HEK293 (cell line): ENCODE measurements around the gene TMEM92.

Experiments
- CTCF ChIA-PET: fragments of 350-600 bp; formaldehyde crosslinking; extraction: SDS; loops from one replicate; lab custom pipeline; 2021; ENCODE audit warnings: antibody characterized with exemption; lab: Yijun Ruan, JAX
- POLR2A ChIA-PET: fragments of 300-600 bp; formaldehyde crosslinking; extraction: SDS; loops from one replicate; lab custom pipeline; 2020; ENCODE audit warnings: antibody characterized with exemption, inconsistent platforms; lab: Yijun Ruan, JAX
- H3K27ac ChIP-seq: fragments of 200-500 bp; sonication (Bioruptor generic); 2 replicates; pipeline ENCODE4 v1.5.1; 2014; ENCODE audit warnings: low read depth, low read length, control low read depth, inconsistent platforms; ENCODE audit errors: extremely low read depth
- H3K36me3 ChIP-seq, 2 experiments: fragments of 200-500 bp in 1 of 2; sonication (Bioruptor generic) in 1 of 2; 1 replicate in 1 of 2; 2 replicates in 1 of 2; pipeline ENCODE4 v1.5.1; 2014 to 2017; ENCODE audit warnings: inconsistent platforms in 2 of 2, low read length in 2 of 2; ENCODE audit not compliant: control insufficient read depth in 2 of 2, insufficient read depth in 1 of 2
- H3K4me1 ChIP-seq: fragments of 200-500 bp; sonication (Bioruptor generic); 2 replicates; pipeline ENCODE4 v1.5.1; 2014; ENCODE audit warnings: mild to moderate bottlenecking, low read length, inconsistent platforms; ENCODE audit not compliant: control insufficient read depth, insufficient read depth
- H3K4me3 ChIP-seq: 2 replicates; pipeline ENCODE4 v1.5.1; 2011; ENCODE audit warnings: low read depth, mild to moderate bottlenecking, control low read depth, low read length, moderate library complexity
- H3K9me3 ChIP-seq: fragments of 200-500 bp; sonication (Bioruptor generic); 2 replicates; pipeline ENCODE4 v1.5.1; 2014; ENCODE audit warnings: low read depth, low read length, inconsistent platforms; ENCODE audit not compliant: control insufficient read depth, insufficient read depth
- BCL11A ChIP-seq: fragments of 450-650 bp; formaldehyde crosslinking; IDR thresholded peaks from 2 replicates; pipeline ENCODE4 v1.5.1; 2016; ENCODE audit warnings: low read depth, missing biosample characterization, missing genetic modification characterization
- EGR2 ChIP-seq: fragments of 450-650 bp; formaldehyde crosslinking; IDR thresholded peaks from 2 replicates; pipeline ENCODE4 v1.5.1; 2016; ENCODE audit warnings: low read depth, missing biosample characterization, missing genetic modification characterization
- SP3 ChIP-seq: fragments of 450-650 bp; formaldehyde crosslinking; IDR thresholded peaks from 2 replicates; pipeline ENCODE4 v1.5.1; 2016; ENCODE audit warnings: missing biosample characterization, missing genetic modification characterization
- ZFHX2 ChIP-seq: fragments of 450-650 bp; formaldehyde crosslinking; conservative IDR thresholded peaks from 2 replicates; pipeline ENCODE4 v1.5.1; 2016; ENCODE audit warnings: missing biosample characterization, missing genetic modification characterization
- ZFP69B ChIP-seq: fragments of 450-650 bp; formaldehyde crosslinking; IDR thresholded peaks from 2 replicates; pipeline ENCODE4 v1.5.1; 2016; ENCODE audit warnings: missing biosample characterization, missing genetic modification characterization
- ZIC2 ChIP-seq: fragments of 450-650 bp; formaldehyde crosslinking; IDR thresholded peaks from 2 replicates; pipeline ENCODE4 v1.5.1; 2016; ENCODE audit warnings: missing biosample characterization, missing genetic modification characterization
- ZNF132 ChIP-seq: fragments of 450-650 bp; formaldehyde crosslinking; IDR thresholded peaks from 2 replicates; pipeline ENCODE4 v1.5.1; 2017; ENCODE audit warnings: missing biosample characterization, missing genetic modification characterization, borderline replicate concordance
- ZNF2 ChIP-seq: fragments of 450-650 bp; formaldehyde crosslinking; IDR thresholded peaks from 2 replicates; pipeline ENCODE4 v1.5.1; 2016; ENCODE audit warnings: missing biosample characterization, missing genetic modification characterization
- ZNF274 ChIP-seq, 2 experiments: fragments of 200-500 bp in 1 of 2; fragments of 450-650 bp in 1 of 2; sonication (Bioruptor generic) in 1 of 2; formaldehyde crosslinking in 1 of 2; IDR thresholded peaks; 2 replicates each; pipeline versions ENCODE4 v1.5.1 to v1.6.1; 2014 to 2016; ENCODE audit warnings: borderline replicate concordance in 1 of 2, inconsistent platforms in 1 of 2, low read length in 1 of 2, missing biosample characterization in 1 of 2, missing genetic modification characterization in 1 of 2
- ZNF544 ChIP-seq: fragments of 450-650 bp; formaldehyde crosslinking; IDR thresholded peaks from 2 replicates; pipeline ENCODE4 v1.5.0; 2017; ENCODE audit warnings: missing biosample characterization, missing genetic modification characterization
- ZNF571 ChIP-seq: fragments of 450-650 bp; formaldehyde crosslinking; IDR thresholded peaks from 2 replicates; pipeline ENCODE4 v1.5.0; 2017; ENCODE audit warnings: missing biosample characterization, missing genetic modification characterization
- ZNF658 ChIP-seq: fragments of 450-650 bp; formaldehyde crosslinking; IDR thresholded peaks from 2 replicates; pipeline ENCODE4; 2016; ENCODE audit warnings: missing biosample characterization, missing genetic modification characterization
- ZNF664 ChIP-seq: fragments of 450-650 bp; formaldehyde crosslinking; IDR thresholded peaks from 2 replicates; pipeline ENCODE4 v1.5.1; 2016; ENCODE audit warnings: missing biosample characterization, missing genetic modification characterization
- ZNF707 ChIP-seq: fragments of 450-650 bp; formaldehyde crosslinking; IDR thresholded peaks from 2 replicates; pipeline ENCODE4 v1.5.1; 2016; ENCODE audit warnings: missing biosample characterization, missing genetic modification characterization
- TF ChIP-seq, protein P1 (sequence below): fragments of 450-650 bp; formaldehyde crosslinking; IDR thresholded peaks from 2 replicates; pipeline ENCODE4 v1.5.1; 2016; ENCODE audit warnings: missing biosample characterization, missing genetic modification characterization
- TF ChIP-seq, protein P2 (sequence below): fragments of 450-650 bp; formaldehyde crosslinking; IDR thresholded peaks from 2 replicates; pipeline ENCODE4 v1.5.1; 2016; ENCODE audit warnings: missing biosample characterization, missing genetic modification characterization, borderline replicate concordance
- TF ChIP-seq, protein P3 (sequence below): fragments of 450-650 bp; formaldehyde crosslinking; IDR thresholded peaks from 2 replicates; pipeline ENCODE4 v1.5.1; 2017; ENCODE audit warnings: missing biosample characterization, missing genetic modification characterization
- TF ChIP-seq, protein P4 (sequence below): fragments of 450-650 bp; formaldehyde crosslinking; IDR thresholded peaks from 2 replicates; pipeline ENCODE4 v1.5.1; 2016; ENCODE audit warnings: missing biosample characterization, missing genetic modification characterization
- TF ChIP-seq, protein P5 (sequence below): fragments of 450-650 bp; formaldehyde crosslinking; IDR thresholded peaks from 2 replicates; pipeline ENCODE4 v1.5.1; 2016; ENCODE audit warnings: missing biosample characterization, missing genetic modification characterization

Gene TMEM92

DNA sequence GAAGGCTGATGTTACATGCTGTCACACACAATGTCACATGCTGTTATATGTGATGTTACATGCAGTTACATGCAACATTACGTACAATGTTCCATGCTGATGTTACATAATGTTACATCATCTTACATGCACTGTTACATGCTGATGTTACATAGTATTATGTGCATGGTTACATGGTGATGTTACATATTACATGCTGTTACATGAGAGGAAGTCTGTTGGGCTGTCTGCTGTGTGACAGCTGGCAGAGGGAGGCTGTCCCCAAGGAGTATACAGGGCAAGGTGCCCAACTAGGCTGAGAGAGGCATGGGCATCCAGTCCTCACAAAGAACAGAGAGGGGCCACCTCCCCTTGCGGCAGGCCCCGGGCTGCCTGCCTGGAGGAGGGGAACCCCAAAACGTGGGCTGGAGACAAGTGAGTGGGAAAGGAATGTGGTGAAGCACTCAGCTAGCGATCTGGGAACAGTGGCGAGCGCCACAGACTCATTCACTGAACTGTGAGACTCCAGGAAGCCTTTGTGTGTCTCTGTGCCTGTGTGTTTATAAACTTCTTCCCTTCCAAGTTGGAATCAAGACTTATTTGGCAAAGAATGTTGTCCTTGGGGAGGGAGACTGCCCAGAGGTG, 30.6 kb downstream of the TMEM92 start:
- H3K27ac ChIP-seq = no peak overlapping the region

DNA sequence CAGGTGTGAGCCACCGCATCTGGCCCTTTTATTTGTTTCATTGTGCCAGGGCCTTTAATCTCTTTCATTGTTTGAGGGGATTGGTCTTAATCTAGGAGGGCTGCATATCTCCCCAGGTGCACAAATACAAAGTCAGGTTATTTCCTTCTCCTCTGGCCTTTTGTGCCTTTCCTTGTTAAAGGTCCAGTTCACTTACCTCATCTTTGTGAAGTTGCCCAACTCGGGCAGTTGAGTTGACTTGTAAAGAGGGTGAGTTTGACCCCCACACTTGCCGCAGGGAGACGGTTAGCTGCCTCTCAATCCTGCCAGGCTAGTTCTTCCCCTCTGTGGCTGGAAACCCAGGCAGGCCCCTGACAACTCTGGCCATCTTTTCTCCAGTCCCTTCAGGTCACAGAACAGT, 33.4 kb downstream of the TMEM92 start:
- Histone ChIP-seq H3K27ac (no peak overlapping the region), H3K36me3 (no peaks in the 10 kb centered on the region), H3K4me1 (no peaks in the 10 kb centered on the region)
- CTCF ChIA-PET = interaction anchor here (1.0 to 2.6 kb wide), 4 partner anchors 10 to 193 kb away, joined by 3 to 21 read pairs (median 6); no protein-coding TSS in a partner anchor
- no peak for TF ChIP-seq ZNF707
- TF ChIP-seq, protein P1, sequence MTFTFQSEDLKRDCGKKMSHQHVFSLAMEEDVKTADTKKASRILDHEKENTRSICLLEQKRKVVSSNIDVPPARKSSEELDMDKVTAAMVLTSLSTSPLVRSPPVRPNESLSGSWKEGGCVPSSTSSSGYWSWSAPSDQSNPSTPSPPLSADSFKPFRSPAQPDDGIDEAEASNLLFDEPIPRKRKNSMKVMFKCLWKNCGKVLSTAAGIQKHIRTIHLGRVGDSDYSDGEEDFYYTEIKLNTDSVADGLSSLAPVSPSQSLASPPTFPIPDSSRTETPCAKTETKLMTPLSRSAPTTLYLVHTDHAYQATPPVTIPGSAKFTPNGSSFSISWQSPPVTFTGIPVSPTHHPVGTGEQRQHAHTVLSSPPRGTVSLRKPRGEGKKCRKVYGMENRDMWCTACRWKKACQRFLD = no peak
- TF ChIP-seq, protein P2, sequence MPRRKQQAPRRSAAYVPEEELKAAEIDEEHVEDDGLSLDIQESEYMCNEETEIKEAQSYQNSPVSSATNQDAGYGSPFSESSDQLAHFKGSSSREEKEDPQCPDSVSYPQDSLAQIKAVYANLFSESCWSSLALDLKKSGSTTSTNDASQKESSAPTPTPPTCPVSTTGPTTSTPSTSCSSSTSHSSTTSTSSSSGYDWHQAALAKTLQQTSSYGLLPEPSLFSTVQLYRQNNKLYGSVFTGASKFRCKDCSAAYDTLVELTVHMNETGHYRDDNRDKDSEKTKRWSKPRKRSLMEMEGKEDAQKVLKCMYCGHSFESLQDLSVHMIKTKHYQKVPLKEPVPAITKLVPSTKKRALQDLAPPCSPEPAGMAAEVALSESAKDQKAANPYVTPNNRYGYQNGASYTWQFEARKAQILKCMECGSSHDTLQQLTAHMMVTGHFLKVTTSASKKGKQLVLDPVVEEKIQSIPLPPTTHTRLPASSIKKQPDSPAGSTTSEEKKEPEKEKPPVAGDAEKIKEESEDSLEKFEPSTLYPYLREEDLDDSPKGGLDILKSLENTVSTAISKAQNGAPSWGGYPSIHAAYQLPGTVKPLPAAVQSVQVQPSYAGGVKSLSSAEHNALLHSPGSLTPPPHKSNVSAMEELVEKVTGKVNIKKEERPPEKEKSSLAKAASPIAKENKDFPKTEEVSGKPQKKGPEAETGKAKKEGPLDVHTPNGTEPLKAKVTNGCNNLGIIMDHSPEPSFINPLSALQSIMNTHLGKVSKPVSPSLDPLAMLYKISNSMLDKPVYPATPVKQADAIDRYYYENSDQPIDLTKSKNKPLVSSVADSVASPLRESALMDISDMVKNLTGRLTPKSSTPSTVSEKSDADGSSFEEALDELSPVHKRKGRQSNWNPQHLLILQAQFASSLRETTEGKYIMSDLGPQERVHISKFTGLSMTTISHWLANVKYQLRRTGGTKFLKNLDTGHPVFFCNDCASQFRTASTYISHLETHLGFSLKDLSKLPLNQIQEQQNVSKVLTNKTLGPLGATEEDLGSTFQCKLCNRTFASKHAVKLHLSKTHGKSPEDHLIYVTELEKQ (tag by site-specific recombination) = no peak
- TF ChIP-seq SP3 = no peak
- TF ChIP-seq, all 188 proteins: peak for 0
- Histone ChIP-seq H3K4me3 (no peak overlapping the region), H3K9me3 (no peaks in the 10 kb centered on the region)
- POLR2A ChIA-PET = no interaction called here

More for the DNA sequence above, 30.6 kb downstream of the TMEM92 start:
- no peak overlapping the region for H3K4me3 ChIP-seq
- H3K36me3 ChIP-seq = no peaks in the 10 kb centered on the region
- H3K4me1 ChIP-seq = no peaks in the 10 kb centered on the region
- no peaks in the 10 kb centered on the region for H3K9me3 ChIP-seq
- POLR2A ChIA-PET = no interaction called here
- TF ChIP-seq ZIC2 = peak; percentile 37; the same call in 1 of the 2 replicates
- peak; percentile 40; the same call in 1 of the 2 replicates for TF ChIP-seq EGR2 (tag by site-specific recombination)
- peak; percentile 79 for TF ChIP-seq ZFHX2 (tag by site-specific recombination)
- no peak for TF ChIP-seq ZNF2 (tag by site-specific recombination)
- no peak for TF ChIP-seq ZNF658 (tag by site-specific recombination)
- no peak for TF ChIP-seq ZNF571
- TF ChIP-seq, all 188 proteins: peak for 3
- CTCF ChIA-PET = interaction anchor here (0.9 to 2.6 kb wide), 3 partner anchors 8 to 143 kb away, joined by 3 to 21 read pairs (median 6); no protein-coding TSS in a partner anchor

DNA sequence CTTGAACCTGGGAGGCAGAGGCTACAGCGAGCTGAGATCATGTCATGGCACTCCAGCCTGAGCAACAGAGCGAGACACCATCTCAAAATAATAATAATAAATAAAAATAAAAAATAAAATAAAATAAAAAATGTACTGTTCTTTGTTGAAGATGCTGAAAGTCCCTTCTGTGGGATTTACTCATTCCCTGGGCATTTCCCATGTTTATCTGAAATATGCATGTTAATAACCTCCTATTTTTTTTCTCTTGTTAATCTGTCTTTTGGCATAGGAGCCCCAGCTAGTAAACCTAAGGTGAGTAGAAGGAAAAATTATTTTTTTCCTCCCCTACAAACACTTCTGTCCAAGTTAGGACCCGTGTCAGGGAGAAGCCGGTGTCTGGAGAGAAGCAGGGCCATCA, 34.4 kb downstream of the TMEM92 start:
- H3K27ac ChIP-seq = no peak overlapping the region
- CTCF ChIA-PET = interaction anchor here (0.9 to 2.0 kb wide), 3 partner anchors 11 to 139 kb away, joined by 3 to 8 read pairs (median 4); no protein-coding TSS in a partner anchor
- no peaks in the 10 kb centered on the region for H3K9me3 ChIP-seq
- no peak overlapping the region for H3K4me3 ChIP-seq
- no peaks in the 10 kb centered on the region for H3K4me1 ChIP-seq
- H3K36me3 ChIP-seq = no peaks in the 10 kb centered on the region
- POLR2A ChIA-PET = interaction anchor here (1.0 kb wide), 1 partner anchor 38 kb away, joined by 5 read pairs; the partner anchor contains the start of gene XYLT2
- TF ChIP-seq ZNF664 (tag by site-specific recombination) (no peak), ZNF274 (IDR thresholded peaks at IDR 0.05; ENCODE audit: low read length) (no peak), ZNF274 (tag by site-specific recombination; IDR thresholded peaks at IDR 0.05; ENCODE audit: borderline replicate concordance) (no peak), ZNF544 (tag by site-specific recombination) (no peak), ZFP69B (no peak), ZNF132 (no peak), BCL11A (tag by site-specific recombination) (no peak)
- TF ChIP-seq, protein P3, sequence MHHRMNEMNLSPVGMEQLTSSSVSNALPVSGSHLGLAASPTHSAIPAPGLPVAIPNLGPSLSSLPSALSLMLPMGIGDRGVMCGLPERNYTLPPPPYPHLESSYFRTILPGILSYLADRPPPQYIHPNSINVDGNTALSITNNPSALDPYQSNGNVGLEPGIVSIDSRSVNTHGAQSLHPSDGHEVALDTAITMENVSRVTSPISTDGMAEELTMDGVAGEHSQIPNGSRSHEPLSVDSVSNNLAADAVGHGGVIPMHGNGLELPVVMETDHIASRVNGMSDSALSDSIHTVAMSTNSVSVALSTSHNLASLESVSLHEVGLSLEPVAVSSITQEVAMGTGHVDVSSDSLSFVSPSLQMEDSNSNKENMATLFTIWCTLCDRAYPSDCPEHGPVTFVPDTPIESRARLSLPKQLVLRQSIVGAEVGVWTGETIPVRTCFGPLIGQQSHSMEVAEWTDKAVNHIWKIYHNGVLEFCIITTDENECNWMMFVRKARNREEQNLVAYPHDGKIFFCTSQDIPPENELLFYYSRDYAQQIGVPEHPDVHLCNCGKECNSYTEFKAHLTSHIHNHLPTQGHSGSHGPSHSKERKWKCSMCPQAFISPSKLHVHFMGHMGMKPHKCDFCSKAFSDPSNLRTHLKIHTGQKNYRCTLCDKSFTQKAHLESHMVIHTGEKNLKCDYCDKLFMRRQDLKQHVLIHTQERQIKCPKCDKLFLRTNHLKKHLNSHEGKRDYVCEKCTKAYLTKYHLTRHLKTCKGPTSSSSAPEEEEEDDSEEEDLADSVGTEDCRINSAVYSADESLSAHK (tag by site-specific recombination) = no peak
- TF ChIP-seq, protein P4, sequence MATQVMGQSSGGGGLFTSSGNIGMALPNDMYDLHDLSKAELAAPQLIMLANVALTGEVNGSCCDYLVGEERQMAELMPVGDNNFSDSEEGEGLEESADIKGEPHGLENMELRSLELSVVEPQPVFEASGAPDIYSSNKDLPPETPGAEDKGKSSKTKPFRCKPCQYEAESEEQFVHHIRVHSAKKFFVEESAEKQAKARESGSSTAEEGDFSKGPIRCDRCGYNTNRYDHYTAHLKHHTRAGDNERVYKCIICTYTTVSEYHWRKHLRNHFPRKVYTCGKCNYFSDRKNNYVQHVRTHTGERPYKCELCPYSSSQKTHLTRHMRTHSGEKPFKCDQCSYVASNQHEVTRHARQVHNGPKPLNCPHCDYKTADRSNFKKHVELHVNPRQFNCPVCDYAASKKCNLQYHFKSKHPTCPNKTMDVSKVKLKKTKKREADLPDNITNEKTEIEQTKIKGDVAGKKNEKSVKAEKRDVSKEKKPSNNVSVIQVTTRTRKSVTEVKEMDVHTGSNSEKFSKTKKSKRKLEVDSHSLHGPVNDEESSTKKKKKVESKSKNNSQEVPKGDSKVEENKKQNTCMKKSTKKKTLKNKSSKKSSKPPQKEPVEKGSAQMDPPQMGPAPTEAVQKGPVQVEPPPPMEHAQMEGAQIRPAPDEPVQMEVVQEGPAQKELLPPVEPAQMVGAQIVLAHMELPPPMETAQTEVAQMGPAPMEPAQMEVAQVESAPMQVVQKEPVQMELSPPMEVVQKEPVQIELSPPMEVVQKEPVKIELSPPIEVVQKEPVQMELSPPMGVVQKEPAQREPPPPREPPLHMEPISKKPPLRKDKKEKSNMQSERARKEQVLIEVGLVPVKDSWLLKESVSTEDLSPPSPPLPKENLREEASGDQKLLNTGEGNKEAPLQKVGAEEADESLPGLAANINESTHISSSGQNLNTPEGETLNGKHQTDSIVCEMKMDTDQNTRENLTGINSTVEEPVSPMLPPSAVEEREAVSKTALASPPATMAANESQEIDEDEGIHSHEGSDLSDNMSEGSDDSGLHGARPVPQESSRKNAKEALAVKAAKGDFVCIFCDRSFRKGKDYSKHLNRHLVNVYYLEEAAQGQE (tag by site-specific recombination) = no peak
- TF ChIP-seq, protein P5, sequence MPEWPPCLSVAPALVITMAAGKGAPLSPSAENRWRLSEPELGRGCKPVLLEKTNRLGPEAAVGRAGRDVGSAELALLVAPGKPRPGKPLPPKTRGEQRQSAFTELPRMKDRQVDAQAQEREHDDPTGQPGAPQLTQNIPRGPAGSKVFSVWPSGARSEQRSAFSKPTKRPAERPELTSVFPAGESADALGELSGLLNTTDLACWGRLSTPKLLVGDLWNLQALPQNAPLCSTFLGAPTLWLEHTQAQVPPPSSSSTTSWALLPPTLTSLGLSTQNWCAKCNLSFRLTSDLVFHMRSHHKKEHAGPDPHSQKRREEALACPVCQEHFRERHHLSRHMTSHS (tag by site-specific recombination) = no peak
